ENCODE results near the gene SCPEP1. TPM values are rescaled to one million over a fixed set of nuclear protein-coding genes. Genes with fewer than 3 reads are reported as not detected.

Gene SCPEP1
- total RNA-seq, 4 donors from 2014 or later, result 84.5 to 104 (median 94.1) TPM

DNA sequence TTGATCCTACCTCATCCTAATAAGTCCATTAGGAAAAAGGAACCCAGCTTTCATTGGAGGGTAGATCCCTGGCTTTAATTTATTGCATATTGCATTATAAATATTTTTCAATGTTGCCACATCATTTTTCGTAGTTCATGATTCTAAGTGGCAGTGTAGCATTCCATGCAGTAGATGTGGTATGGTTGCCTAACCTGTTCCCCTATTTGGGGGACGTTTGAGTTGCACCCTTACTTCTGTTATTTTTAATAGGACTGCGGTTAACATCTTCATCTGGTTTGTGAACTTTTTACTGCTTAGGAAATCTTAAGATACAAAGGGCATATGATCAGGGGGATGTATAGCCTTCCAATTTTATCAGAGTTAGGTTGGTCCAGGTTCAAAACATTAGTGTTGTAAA lies 5.4 kb downstream of the SCPEP1 start:
- Histone ChIP-seq H3K4me3 (no peak overlapping the region), H3K4me1 (peaks cover 0 to 18% (median 5%) of the 10 kb centered on the region in 3 donors), H3K27ac (no peak overlapping the region), H3K9me3 (no peaks in the 10 kb centered on the region), H3K27me3 (no peaks in the 10 kb centered on the region), H3K36me3 (peaks cover 0 to 75% of the 10 kb centered on the region in 2 donors)
- WGBS, 2 donors (ENCODE audit: low coverage in 1 of 2), result 63 to 76% methylated on average over 3 of the region's 3 CpGs
- no peak for ATAC-seq
- TF ChIP-seq POLR2A (IDR thresholded peaks at IDR 0.05), result no peak
- TF ChIP-seq, protein P1, sequence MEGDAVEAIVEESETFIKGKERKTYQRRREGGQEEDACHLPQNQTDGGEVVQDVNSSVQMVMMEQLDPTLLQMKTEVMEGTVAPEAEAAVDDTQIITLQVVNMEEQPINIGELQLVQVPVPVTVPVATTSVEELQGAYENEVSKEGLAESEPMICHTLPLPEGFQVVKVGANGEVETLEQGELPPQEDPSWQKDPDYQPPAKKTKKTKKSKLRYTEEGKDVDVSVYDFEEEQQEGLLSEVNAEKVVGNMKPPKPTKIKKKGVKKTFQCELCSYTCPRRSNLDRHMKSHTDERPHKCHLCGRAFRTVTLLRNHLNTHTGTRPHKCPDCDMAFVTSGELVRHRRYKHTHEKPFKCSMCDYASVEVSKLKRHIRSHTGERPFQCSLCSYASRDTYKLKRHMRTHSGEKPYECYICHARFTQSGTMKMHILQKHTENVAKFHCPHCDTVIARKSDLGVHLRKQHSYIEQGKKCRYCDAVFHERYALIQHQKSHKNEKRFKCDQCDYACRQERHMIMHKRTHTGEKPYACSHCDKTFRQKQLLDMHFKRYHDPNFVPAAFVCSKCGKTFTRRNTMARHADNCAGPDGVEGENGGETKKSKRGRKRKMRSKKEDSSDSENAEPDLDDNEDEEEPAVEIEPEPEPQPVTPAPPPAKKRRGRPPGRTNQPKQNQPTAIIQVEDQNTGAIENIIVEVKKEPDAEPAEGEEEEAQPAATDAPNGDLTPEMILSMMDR (IDR thresholded peaks at IDR 0.05), result no peak
- no peak for TF ChIP-seq EP300 (IDR thresholded peaks at IDR 0.05)
- TF ChIP-seq POLR2AphosphoS5 (IDR thresholded peaks at IDR 0.05), result no peak

DNA sequence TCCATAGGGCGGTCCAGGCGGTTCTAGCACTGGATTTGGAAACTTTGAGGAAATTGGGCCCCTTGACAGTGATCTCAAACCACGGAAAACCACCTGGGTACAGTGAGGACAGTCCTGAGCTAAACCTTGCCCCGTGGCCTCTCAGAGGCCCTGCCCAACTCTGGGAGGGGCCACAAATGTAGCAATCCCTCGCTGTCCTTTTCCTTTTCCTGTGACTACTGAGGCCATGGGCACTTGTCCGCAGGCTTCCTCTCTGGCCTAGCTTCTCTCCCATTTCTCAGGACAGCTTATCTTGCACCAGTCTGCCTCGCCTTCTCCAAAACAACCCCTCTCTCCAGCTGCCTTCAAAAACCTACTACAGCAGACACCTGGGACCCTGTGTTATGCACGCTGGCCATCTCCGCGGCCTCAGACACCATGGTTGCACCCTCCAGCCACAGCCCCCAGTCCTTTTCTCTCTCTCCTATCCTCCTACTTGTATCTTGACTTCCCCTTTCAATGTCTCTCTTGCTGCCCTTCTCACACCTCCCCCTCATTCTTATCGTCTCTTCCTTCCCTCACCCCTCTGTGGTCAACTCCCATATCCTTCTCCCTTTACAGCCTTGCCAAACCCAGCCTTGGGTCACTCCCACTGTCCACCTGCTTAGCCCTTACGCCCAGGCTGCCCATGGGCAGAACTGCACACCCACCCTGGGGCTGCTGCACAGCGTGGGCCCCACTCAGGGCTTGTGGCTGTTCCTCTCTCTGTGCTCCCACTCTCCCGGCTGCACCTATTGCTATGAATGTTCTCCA lies 7.6 kb downstream of the SCPEP1 start:
- no peak overlapping the region for H3K27ac ChIP-seq
- peaks cover 0 to 97% of the 10 kb centered on the region in 2 donors for H3K36me3 ChIP-seq
- peak; percentile 28 for ATAC-seq
- H3K4me3 ChIP-seq, result no peak overlapping the region
- H3K9me3 ChIP-seq, result no peaks in the 10 kb centered on the region
- H3K4me1 ChIP-seq, result no peaks in the 10 kb centered on the region
- no peak for TF ChIP-seq POLR2A (IDR thresholded peaks at IDR 0.05)
- TF ChIP-seq, protein P1 (IDR thresholded peaks at IDR 0.05), result no peak
- TF ChIP-seq EP300 (IDR thresholded peaks at IDR 0.05), result no peak
- TF ChIP-seq POLR2AphosphoS5 (IDR thresholded peaks at IDR 0.05), result no peak
- 72 to 91% methylated on average over 6 to 14 of the region's 14 CpGs for WGBS, 2 donors (ENCODE audit: low coverage in 1 of 2)
- H3K27me3 ChIP-seq, result no peaks in the 10 kb centered on the region

DNA sequence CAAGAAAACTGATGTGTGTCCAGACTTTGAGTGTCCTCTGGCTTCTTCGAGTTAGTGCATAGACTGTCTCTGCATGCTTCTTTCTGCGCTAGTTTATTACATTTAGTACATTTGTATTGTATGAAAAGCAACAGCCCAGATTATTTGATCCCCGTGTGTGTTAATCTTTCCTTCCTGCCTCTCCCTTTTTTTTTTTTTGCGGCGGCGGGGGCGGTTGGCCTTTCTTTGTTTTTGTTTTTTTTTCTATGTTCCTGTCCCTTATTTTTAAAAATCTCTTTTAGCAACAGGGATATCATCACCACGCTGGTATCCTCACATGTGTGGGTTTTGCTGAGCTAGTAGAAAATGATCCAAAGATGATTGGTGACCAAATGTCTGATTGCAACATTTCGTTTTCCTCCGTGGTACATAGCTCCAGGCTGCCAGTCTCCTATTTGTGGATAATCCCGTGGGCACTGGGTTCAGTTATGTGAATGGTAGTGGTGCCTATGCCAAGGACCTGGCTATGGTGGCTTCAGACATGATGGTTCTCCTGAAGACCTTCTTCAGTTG lies 9.4 kb downstream of the SCPEP1 start:
- Histone ChIP-seq H3K27me3 (no peaks in the 10 kb centered on the region), H3K4me3 (no peak overlapping the region), H3K9me3 (no peaks in the 10 kb centered on the region), H3K36me3 (peaks cover 0 to 98% of the 10 kb centered on the region in 2 donors), H3K27ac (no peak overlapping the region), H3K4me1 (no peaks in the 10 kb centered on the region)
- 65 to 83% methylated on average over 6 to 10 of the region's 11 CpGs for WGBS, 2 donors (ENCODE audit: low coverage in 1 of 2)
- TF ChIP-seq POLR2AphosphoS5 (IDR thresholded peaks at IDR 0.05), result no peak
- TF ChIP-seq EP300 (IDR thresholded peaks at IDR 0.05), result no peak
- no peak for TF ChIP-seq POLR2A (IDR thresholded peaks at IDR 0.05)
- TF ChIP-seq, protein P1 (IDR thresholded peaks at IDR 0.05), result no peak
- ATAC-seq, result no peak

DNA sequence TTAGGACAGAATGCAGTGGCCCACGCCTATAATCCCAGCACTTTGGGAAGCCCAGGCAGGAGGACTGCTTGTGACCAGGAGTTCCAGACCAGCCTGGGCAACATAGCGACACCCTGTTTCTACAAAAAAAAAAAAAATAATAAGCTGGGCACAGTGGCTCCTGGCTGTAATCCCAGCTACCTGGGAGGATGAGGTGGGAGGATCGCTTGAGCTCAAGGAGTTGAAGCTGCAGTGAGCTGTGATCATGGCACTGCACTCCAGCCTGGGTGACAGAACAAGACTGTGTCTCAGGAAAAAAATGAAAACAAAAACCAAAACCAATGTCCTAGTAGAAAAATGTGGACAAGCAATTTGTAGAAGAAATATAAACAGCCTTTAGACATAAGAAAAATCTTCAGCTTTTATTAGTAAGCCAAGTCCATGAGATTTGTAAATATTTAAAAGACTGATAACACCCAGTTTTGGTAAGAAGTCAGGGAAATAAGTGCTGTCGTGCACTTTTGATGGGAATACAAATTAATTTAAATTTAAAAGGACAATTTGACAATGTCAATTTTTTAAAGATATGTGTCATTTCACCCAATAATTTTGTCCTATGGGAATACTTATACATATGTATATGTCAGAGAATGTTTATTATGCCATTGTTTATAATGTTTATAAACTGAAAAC lies 11.1 kb downstream of the SCPEP1 start:
- H3K27ac ChIP-seq, result no peak overlapping the region
- no peaks in the 10 kb centered on the region for H3K4me1 ChIP-seq
- 86 to 87% methylated on average over 4 of the region's 4 CpGs for WGBS, 2 donors (ENCODE audit: low coverage in 1 of 2)
- no peak overlapping the region for H3K4me3 ChIP-seq
- no peaks in the 10 kb centered on the region for H3K9me3 ChIP-seq
- no peaks in the 10 kb centered on the region for H3K27me3 ChIP-seq
- no peak for ATAC-seq
- H3K36me3 ChIP-seq, result peaks cover 0 to 100% of the 10 kb centered on the region in 2 donors
- TF ChIP-seq POLR2A (IDR thresholded peaks at IDR 0.05) (no peak), EP300 (IDR thresholded peaks at IDR 0.05) (no peak), POLR2AphosphoS5 (IDR thresholded peaks at IDR 0.05) (no peak)
- TF ChIP-seq, protein P1 (IDR thresholded peaks at IDR 0.05), result no peak
